Skin of body (tissue), 2 donors: ENCODE data around the gene TMEM51. TPM values are rescaled to one million over a fixed set of nuclear protein-coding genes. Genes with fewer than 3 reads are reported as not detected.

Experiments
- DNase-seq: peaks from one replicate; lab custom pipeline; 2025; lab: John Stamatoyannopoulos, UW
- total RNA-seq: library from RNA; depleted of rRNA; stranded (reverse); fragments of >200 nt; gene quantifications from one replicate; pipeline ENCODE4 v1.2.3, GENCODE V29; 2014

The TMEM51 gene
- total RNA-seq, 1 donor from 2014 or later, result 3.6 TPM

DNA sequence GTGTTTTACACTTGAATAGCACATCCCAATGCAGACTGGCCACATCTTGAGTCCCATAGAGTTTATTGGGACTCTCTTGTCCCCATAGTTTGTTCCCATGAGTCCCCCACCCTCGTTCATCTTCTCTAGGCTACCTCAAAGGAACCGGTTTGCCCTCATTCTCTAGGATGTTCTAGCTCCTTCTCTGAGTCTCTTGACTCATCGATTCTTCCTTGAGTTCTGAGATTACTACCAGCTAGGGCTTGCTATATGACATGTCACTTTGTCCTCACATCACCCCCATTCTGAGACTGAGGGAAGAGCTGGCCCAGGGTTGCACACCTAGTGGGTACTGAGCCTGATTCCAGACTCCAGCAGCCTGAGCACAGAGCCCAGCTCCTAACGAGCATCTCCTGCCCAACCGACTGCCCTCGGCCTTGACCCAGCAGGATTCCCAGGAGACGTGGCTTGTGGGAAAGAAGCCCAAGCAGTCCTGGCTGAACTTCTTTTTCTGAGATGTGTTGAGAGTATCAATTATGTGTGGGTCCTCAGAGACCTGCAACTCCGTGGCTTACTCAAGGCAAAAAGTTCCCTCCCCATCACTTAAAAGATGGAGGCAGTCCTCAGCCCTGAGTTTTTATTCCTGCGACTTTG, 42.0 kb downstream of the TMEM51 start:
- DNase-seq, result no peak

DNA sequence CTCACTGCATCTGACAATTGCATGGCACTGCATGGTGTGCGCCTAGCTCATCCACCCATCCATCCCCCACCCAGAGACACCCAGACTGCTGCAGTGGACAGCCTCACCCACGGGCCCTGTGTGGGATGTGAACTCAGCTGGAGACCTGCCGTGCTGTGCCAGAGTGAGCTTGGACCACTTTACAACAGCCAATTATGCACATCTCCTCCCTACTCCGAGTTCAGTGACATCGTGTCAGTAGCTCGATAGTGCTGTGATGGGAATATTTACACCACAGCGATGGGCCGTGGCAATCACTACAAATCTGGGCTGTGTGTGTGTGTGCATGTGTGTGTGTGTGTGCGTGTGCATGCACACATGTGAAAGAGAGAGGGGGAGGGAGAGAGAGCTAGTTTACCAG, 42.5 kb downstream of the TMEM51 start:
- DNase-seq, result no peak

DNA sequence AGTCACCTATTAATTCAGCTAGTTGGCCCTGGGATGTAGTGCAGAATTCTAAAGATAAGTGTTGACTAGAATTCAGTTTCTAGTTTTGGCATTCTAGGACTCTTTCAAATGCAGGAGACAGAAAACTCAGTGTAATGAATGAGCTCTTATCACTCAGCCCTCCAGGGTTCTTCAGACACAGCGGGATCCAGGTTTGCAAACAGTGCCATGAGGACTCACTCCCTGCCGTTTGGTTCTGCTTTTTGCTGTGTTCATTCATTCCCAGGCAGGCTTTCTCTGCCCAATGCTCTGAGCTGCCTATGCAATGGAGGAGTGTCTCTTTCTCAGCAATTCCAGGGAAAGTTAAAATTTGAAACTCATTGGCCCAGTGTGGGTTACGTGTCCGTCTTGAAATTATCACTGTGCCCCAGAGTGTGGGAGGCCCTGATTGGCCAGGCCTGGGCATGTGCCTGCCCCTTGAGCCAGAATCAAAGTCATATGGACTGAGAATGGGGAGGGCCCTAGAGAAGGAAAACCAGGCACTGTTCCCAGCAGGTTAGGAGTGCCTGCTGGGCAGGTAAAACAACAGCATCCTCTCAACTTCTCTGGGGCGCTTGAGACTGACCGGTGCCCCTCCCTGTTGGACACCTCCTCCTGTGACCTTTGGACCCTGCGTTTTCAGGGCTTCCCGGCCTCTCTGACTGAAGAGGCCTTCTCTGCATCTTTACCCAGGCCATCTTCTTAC, 43.4 kb downstream of the TMEM51 start:
- no peak for DNase-seq

DNA sequence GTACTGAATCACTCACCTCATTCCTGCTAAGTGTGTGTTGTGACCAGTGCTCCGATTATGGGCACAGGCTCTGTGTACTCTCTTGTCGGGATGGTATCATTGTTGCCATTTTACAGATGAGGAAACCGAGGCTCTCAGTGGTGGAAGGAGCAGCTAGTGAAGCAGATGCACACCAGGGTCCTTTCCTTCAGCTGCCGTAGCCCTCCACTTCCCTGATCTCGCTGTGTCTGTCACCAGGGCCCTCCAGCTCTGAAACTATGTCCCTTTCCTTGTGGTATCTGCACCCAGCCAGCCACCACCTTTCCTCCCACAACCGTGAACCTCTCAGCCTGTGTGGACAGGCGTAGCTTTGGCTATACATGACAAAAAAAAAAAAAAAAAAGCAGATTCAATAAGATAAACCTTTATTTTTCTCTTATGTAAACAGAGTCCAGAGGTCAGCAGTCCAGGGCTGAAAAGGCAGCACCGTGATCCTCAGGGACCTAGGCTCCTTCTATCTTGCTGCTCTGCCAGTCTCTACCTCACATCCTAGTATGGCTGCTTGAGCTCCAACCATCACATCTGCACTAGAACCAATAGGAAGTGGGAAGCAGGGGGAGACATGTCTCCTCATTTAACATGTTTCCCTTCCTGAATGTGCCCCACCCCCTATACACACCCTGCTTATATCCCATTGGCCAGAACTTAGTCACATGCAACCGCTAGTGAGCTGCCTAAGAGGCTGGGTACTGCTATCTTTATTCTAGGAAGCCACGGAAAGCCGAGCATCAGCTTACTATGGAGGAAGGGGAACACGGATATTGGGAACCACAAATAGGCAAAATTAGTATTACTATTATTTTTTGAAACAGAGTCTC, 44.3 kb downstream of the TMEM51 start:
- no peak for DNase-seq

DNA sequence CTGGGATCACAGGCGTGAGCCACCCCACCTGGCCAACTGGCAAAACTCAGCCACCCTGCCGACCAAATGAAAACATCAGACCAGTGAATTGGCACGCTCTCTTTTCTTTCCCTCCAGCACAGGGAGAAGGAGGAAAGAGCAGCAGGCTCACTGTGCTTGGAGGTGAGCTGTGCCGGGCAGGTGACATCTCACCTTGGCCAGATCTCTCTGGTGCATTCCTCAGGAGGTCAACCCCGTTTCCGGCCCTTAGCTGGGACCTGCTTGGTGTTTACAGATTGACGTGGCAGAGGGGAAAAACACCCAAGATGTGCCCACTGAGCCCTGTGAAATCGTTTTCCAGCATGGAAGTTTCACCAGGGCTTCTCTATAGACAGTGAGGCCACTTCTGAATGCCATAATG, 45.1 kb downstream of the TMEM51 start:
- no peak for DNase-seq

DNA sequence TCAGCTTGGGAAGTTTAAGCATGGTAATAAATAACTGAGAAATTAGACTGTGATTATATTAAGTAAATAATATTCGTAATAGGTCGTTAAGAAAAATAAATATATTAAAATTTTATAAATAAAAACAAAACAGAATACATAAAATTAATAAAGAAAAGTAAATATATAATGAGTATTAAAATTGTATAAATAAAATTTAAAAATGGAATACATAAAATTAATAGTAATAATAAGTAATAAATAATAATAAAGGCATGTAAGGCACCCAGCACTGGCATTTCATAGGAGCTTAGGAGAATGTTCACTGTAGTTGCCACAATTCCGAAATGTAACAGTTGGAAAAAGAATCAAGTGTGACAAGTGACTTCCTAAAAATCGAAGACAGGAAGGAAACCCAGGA, 47.7 kb downstream of the TMEM51 start:
- no peak for DNase-seq

DNA sequence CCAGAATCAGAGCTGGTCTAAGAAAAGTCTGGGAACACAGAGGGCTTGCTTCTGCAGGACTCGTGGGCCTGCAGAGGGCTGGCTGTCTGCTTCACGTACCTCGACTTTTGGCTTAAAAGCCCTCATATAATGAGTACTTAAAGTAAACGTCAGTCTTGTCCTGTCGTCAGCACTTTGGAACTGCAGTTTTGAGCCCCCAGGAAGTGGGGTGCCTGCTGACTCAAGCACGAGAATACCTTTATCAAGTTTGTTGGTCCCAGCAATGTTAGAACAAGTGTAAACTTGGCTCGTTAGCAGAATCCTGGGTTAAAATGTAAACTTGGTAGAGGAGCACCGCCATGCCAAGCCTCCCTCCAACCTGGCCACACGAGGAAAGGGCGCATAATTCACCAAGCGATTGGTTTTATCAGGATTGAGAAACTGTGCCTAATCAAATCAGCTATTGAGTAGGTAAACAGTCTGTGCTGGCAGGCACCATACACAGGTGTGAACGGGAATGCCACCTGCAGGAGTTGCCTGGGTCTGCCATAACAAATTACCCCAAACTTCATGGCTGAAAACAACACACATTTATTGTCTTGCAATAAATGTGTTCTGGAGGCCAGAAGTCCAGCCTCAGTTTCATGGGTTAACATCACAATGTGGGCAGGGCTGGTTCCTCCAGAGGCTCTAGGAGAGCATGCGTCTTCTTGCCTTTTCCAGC, 48.5 kb downstream of the TMEM51 start:
- DNase-seq, result no peak

DNA sequence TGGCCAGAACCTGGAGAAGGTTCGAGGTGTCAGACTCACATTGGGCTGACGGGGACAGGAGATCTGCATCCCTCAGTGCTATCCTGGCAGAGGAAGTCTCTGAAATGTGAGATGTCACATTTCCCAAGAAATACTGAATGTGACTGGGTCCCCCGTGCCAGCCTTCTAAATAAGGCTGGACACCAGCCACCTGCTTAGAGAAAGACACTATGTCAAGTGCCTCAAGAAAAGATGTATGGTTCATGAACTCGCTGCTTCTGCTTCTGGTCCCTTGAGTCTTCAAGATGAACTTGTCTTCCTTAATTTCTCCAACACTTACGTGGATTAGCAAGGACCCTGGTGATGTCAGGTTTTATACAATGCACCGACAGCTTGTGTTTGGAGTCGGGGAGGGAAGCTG, 51.4 kb downstream of the TMEM51 start:
- DNase-seq, result no peak

DNA sequence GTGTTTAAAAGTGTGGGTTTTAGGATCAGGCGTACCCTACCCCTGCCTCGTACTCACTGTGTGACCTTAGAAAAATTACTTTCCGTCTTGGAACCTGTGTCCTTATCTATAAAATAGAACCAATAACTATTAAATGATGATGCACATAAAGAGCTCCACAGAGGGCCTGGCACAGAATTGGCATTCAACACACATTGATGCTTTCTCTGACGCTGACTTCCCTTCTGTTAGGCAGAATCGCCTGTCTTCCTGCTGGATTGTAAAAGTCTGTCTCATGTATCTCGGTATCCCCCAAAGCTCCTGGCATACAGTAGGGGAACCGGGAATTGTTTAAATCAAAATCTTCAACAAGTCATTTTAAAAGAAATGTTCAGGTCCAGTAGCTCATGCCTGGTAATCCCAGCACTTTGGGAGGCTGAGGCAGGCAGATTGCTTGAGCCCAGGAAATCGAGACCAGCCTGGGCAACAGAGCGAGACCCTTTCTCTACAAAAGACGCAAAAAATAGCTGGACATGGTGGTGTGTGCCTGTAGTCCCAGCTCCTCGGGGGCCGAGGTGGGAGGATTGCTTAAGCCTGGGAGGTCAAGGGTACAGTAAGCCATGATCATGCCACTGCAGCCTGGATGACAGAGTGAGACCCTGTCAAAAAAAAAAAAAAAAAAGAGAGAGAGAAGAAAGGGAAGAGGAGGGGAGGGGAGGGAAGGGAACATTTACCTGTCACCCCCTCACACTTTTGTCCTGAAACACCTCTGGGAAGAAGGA, 52.2 kb downstream of the TMEM51 start:
- DNase-seq, result no peak

DNA sequence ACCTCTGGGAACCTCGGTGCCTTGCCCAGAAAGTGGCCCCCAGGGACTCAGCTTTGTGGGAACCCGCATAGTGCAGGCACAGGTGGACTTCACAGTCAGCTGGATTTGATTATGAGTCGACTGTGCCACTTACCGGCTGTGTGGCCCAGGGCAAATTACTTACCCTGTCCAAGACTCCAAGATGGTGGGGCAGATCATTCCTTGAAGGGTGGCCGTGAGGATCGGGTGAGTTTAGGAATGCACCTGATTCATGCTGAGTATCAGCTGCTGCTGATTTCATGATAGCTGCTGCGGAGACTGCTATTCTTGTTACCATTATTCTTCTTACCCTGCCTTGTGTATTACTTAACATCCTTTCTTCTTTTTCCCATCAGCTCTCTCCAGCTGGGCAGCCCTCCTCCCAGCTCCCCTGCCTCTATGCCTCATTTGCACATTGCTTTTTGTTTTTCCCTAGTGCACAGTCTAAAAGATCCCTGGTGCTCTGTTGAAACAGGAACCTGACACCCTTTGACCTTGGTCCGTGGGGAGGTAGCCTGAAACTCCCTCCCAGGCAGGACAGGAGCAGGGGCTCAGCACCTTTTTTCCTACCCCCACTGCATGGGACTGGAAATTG, 53.0 kb downstream of the TMEM51 start:
- DNase-seq, result no peak

DNA sequence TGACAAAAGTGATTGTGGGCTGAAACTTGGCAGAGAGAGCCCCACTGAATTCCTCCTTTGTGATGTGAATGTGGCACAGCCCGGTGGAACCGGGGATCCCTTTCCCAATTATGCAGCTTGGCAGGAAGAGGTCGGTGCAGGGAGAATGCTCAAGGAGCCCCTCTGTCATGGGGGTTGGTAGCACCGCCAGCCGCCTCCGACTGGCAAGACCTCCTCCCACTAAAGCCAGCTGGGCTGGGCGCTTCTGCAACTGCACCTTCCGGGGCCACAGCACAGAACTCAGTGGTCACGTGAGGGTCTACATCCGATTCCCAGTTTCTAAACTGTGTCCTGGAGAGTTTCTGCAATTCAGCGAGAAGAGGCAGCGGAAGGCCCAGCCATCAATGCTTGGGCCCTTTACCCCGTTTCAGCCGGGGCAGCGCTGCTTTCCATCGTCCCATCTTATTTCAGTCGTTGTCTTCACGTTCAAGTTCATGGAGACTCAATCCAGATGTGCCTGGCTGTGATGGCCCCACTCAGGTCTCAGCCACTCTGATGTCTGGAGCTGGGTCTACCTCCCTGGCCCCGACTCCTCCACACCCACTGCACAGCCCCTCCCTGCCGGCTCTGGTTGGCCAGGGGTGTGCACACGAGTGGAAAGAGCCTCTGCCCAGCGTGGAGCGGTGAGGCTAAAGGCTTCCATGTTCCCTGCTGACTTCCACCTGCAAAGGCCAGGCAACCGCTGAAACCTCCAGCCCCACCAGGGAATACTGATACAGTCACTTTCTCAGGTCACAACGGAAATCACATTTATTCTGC, 53.7 kb downstream of the TMEM51 start:
- no peak for DNase-seq

DNA sequence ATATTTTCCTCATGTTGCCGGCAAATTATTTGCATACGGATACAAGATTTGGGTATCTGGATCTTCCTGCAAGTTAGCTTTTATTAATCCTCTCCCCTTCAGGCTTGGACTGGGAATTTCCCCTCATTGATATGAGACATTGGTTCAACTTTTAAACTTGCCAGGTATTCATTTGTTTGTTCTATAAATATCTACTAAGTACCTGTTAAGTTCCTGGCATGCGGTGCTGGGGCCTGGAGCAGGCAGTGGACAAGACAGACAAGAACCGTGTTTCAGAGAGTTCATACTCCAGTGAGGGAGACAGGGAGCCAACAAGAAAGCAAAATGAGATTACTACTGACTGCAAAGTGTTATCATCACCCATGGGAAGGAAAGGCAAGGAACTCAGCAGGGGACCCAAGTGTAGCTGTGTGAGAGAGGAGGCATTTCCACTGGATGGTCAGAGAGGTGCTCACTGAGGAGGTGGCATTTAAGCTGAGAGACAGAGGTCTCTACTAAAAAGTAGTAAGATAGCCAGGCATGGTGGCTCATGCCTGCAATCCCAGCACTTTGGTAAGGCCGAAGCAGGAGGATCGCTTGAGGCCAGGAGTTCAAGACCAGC, 54.4 kb downstream of the TMEM51 start:
- DNase-seq, result no peak

DNA sequence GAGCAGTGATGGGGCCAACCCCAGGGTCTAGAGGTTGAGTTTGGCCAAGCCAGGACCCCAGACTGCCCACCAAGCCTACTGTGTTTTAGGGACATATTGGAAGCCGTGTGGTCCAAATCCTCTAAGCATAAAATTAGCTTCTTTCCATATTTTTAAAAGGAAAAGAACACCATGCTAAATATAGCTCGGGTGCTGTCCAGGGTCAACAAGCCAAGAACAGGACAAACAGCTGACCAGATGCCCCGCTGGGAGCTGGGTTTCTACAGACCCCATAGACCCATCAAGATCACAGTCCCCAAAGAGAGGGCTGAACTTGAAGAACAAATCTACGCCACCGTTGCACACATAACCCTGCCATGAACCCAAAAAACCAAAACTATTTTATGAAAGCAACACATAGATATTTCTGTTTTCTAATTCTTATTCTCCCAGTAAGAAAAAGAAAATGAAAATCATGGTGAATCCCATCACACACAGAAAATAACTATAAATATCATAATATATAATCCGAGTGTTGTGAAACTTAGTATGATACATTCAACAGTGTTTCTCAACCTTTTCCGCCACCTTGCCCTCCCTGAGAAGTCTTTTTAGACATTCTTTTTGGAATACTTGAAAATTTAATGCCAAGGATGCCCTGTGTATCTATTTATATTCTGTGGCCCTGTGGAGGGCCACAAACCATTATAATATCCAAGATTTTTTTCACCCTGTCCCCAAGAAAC, 57.3 kb downstream of the TMEM51 start:
- DNase-seq, result no peak

DNA sequence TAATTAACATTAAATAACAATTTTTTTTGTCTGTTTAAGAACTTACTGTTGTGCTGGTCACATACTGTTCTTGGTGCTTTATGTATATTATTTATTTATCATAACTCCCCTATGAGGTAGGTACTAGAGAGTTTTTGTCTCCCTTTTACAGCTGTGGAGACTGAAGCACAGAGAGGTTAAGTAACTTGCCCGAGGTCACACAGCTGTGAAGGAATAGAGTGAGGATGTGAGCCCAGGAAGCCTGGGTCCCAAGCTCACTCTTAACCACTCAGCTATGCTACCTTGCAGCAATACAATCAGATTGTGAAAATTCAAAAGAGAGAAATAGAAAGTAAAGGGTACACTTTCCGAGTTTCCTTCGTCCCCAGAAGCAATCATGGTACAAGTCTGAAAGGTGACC, 57.9 kb downstream of the TMEM51 start:
- DNase-seq, result no peak

DNA sequence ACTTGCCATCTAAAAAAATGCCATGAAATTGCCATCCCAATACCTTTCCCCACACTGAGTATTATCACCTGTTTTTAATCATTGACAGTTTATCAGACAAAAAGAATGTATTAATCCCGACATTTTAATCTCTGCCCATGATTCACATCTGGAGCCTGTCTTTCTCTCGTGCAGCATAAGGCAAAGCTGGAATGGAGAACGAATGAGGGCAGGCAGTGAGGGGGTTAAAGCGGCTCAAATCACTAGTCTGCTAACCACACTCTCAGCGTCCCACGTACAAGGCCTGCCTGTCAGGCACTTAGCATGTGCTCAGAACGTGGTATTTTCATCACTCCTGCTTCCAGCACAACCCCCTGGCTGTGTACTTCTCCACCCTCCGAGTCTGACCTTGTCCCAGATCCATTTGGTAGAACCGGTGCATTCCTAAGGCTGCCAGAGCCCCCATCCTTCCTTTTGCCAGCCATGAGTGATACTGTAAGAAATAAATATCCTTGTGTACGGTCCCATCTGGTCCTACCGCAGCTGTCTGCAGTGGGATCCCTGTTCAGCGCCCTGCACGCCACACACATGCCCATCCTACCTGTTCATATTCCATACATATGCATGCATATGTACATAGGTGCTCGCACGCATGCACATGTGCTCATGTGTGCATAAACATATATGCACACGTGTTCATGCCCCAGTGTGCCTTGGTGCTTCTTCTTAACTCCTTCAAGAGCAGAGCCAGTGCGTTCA, 58.8 kb downstream of the TMEM51 start:
- DNase-seq, result no peak

DNA sequence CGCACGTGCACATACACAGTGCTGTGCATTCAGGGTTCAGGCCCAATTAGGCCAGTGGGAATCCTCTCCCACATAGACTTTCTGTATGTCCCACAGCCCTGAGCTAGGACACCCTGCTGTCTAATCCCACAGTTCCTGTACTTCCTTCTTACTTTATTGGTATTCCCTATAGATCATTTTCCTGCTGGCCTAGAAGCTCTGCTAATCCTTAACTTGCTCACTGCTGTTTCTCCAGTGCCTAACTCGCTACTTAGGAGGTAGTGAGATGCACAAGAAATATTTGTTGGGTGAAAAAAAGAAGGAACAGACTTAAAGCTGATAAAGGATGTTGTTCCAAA, 59.4 kb downstream of the TMEM51 start:
- DNase-seq, result no peak

DNA sequence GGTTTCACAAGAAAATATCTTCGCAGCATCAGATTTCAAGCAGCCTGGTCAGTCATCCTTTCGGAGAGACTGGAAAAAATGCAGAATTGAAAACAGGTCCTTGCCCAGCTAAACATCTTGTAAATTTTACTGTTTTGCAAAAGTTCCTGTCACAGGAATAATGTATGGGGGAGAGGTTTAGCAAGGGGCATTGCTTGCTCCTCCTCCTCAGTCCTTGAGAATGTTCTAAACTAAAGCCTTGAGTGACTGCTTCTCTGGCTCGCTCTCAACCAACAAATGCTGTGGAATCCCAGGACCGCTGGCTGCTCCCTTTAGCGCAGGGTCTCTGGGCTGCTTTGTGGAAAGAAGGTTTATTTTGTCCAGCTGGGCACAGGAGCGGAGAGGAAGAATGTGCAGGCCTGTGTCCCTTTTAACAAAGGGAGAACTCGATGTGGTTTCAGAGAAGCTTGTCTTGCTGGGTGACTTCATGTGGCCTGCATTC, 59.8 kb downstream of the TMEM51 start:
- peak; percentile 18 for DNase-seq

DNA sequence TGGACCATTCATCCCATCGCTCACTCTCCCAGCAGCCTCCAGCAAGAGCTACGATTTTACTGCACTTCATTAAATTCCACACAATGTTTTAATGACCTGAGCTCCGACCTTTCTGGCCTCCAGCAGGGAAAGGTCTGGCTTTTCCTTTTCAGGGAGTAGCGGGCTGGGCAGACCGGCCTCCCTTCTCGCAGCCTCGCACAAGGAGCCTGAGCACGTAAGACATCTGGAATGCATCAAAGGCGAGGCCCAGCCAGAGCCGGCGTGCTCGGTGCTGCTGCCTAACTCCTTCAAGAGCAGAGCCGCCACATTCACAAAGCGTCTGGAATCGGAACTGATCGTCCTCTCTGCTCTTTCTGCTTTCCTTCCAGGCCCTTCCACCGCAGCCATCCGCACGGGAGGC, 61.0 kb downstream of the TMEM51 start:
- peak; percentile 62 for DNase-seq
